ENCODE data around the gene KLRC4.
"Not testable (repeated sequence)": the region's sequence is repeated elsewhere in the genome, so short reads cannot be mapped to it uniquely, and the experiment has no call there.

Gene KLRC4

GRCh38 chr12:10388624-10389413 is 20.7 kb downstream of the KLRC4 start:
- H3K27ac ChIP-seq, result no peak overlapping the region

GRCh38 chr12:10387498-10387897 is 22.1 kb downstream of the KLRC4 start:
- not testable (repeated sequence) for H3K27ac ChIP-seq

More at GRCh38 chr12:10388624-10389413, 20.7 kb downstream of the KLRC4 start:
- no peak for TF ChIP-seq ZFX (IDR thresholded peaks at IDR 0.05)
- TF ChIP-seq, protein P1, sequence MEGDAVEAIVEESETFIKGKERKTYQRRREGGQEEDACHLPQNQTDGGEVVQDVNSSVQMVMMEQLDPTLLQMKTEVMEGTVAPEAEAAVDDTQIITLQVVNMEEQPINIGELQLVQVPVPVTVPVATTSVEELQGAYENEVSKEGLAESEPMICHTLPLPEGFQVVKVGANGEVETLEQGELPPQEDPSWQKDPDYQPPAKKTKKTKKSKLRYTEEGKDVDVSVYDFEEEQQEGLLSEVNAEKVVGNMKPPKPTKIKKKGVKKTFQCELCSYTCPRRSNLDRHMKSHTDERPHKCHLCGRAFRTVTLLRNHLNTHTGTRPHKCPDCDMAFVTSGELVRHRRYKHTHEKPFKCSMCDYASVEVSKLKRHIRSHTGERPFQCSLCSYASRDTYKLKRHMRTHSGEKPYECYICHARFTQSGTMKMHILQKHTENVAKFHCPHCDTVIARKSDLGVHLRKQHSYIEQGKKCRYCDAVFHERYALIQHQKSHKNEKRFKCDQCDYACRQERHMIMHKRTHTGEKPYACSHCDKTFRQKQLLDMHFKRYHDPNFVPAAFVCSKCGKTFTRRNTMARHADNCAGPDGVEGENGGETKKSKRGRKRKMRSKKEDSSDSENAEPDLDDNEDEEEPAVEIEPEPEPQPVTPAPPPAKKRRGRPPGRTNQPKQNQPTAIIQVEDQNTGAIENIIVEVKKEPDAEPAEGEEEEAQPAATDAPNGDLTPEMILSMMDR (conservative IDR thresholded peaks at IDR 0.05), result no peak

GRCh38 chr12:10386857-10387256 is 22.7 kb downstream of the KLRC4 start:
- TF ChIP-seq, protein P1 (conservative IDR thresholded peaks at IDR 0.05), result no peak
- TF ChIP-seq ZFX (IDR thresholded peaks at IDR 0.05), result no peak

GRCh38 chr12:10385166-10385613 is 24.4 kb downstream of the KLRC4 start:
- TF ChIP-seq, protein P1 (conservative IDR thresholded peaks at IDR 0.05), result no peak
- TF ChIP-seq ZFX (IDR thresholded peaks at IDR 0.05), result no peak
- no peak overlapping the region for H3K27ac ChIP-seq

More at GRCh38 chr12:10386857-10387256, 22.7 kb downstream of the KLRC4 start:
- H3K27ac ChIP-seq, result no peak overlapping the region

GRCh38 chr12:10384191-10384590 is 25.4 kb downstream of the KLRC4 start:
- H3K27ac ChIP-seq, result no peak overlapping the region
- no peak for TF ChIP-seq ZFX (IDR thresholded peaks at IDR 0.05)
- TF ChIP-seq, protein P1 (conservative IDR thresholded peaks at IDR 0.05), result no peak

GRCh38 chr12:10381928-10382628 is 27.5 kb downstream of the KLRC4 start:
- H3K27ac ChIP-seq, result no peak overlapping the region
- no peak for TF ChIP-seq ZFX (IDR thresholded peaks at IDR 0.05)
- TF ChIP-seq, protein P1 (conservative IDR thresholded peaks at IDR 0.05), result no peak

- not testable (repeated sequence) for H3K27ac ChIP-seq
Observed at GRCh38 chr12:10378737-10379136, 30.8 kb downstream of the KLRC4 start.

GRCh38 chr12:10374624-10375018 is 34.9 kb downstream of the KLRC4 start:
- TF ChIP-seq, protein P1 (conservative IDR thresholded peaks at IDR 0.05), result no peak
- no peak for TF ChIP-seq ZFX (IDR thresholded peaks at IDR 0.05)
- H3K27ac ChIP-seq, result no peak overlapping the region
